Neural cell (in vitro differentiated cells): ENCODE results near the gene PNLIP. TPM values are rescaled to one million over a fixed set of nuclear protein-coding genes. Genes with fewer than 3 reads are reported as not detected.

Source experiments
- H2AFZ ChIP-seq: fragments of 200-600, 300-800 bp; sonication (generic), shearing (Covaris generic); 2 replicates; pipeline ENCODE4 v1.6.0; 2014; ENCODE audit warnings: low read depth, mild to moderate bottlenecking, antibody characterized with exemption, low read length, moderate library complexity
- H3F3A ChIP-seq: fragments of 200-600 bp; shearing (Covaris generic); 2 replicates; pipeline ENCODE4 v1.6.1; 2016; ENCODE audit warnings: mild to moderate bottlenecking, moderate library complexity, mixed read lengths, antibody characterized with exemption, low read length; ENCODE audit not compliant: insufficient read depth, poor library complexity, severe bottlenecking
- H3K27ac ChIP-seq: fragments of 200-600, 300-800 bp; sonication (generic), shearing (Covaris generic); 2 replicates; pipeline ENCODE4 v1.5.1; 2014; ENCODE audit warnings: mild to moderate bottlenecking, low read length, moderate library complexity
- H3K27me3 ChIP-seq: fragments of 300-800, 200-600 bp; sonication (generic), shearing (Covaris generic); 2 replicates; pipeline ENCODE4 v1.6.0; 2014; ENCODE audit warnings: mild to moderate bottlenecking, low read depth, low read length, moderate library complexity; ENCODE audit not compliant: insufficient read depth
- H3K36me3 ChIP-seq: fragments of 300-800, 200-600 bp; sonication (generic), shearing (Covaris generic); 2 replicates; pipeline ENCODE4 v1.5.1; 2014; ENCODE audit warnings: mild to moderate bottlenecking, antibody characterized with exemption, low read length, moderate library complexity; ENCODE audit not compliant: insufficient read depth
- H3K4me2 ChIP-seq: fragments of 300-800, 200-600 bp; sonication (generic), shearing (Covaris generic); 2 replicates; pipeline ENCODE4 v1.6.0; 2014; ENCODE audit warnings: mild to moderate bottlenecking, low read length
- H3K4me3 ChIP-seq: fragments of 300-800, 200-600 bp; sonication (generic), shearing (Covaris generic); 2 replicates; pipeline ENCODE4 v1.5.1; 2014; ENCODE audit warnings: mild to moderate bottlenecking, low read length, moderate library complexity
- H3K79me2 ChIP-seq: fragments of 200-600 bp; shearing (Covaris generic); replicated peaks from 2 replicates; pipeline ENCODE4 v1.6.0; 2014; ENCODE audit warnings: mild to moderate bottlenecking, low read length, moderate library complexity; ENCODE audit not compliant: insufficient read depth
- H3K9ac ChIP-seq: fragments of 300-800, 200-600 bp; sonication (generic), shearing (Covaris generic); 2 replicates; pipeline ENCODE4 v1.6.1; 2016; ENCODE audit warnings: mild to moderate bottlenecking, low read length, mixed read lengths
- H3K9me2 ChIP-seq: fragments of 200-600 bp; shearing (Covaris generic); 2 replicates; pipeline ENCODE4 v1.6.1; 2016; ENCODE audit warnings: mild to moderate bottlenecking, low read length, mixed read lengths; ENCODE audit not compliant: insufficient read depth
- H3K9me3 ChIP-seq: fragments of 200-600, 300-800 bp; sonication (generic), shearing (Covaris generic); 2 replicates; pipeline ENCODE4 v1.6.1; 2016; ENCODE audit warnings: mild to moderate bottlenecking, mixed run types, low read length, moderate library complexity, mixed read lengths
- H4K20me1 ChIP-seq: fragments of 200-600 bp; shearing (Covaris generic); 2 replicates; pipeline ENCODE4 v1.6.1; 2016; ENCODE audit warnings: mild to moderate bottlenecking, mixed run types; ENCODE audit not compliant: insufficient read depth
- EP300 ChIP-seq: fragments of 450-650 bp; conservative IDR thresholded peaks from 2 replicates; pipeline ENCODE4 v1.6.1; 2014; ENCODE audit warnings: antibody characterized with exemption, mild to moderate bottlenecking, moderate library complexity; ENCODE audit not compliant: poor library complexity, severe bottlenecking
- EZH2 ChIP-seq: fragments of 200-600, 300-800 bp; shearing (Covaris generic), sonication (generic); IDR thresholded peaks from 2 replicates; pipeline ENCODE4 v1.6.1; 2014; ENCODE audit warnings: antibody characterized with exemption, low read length, borderline replicate concordance, mild to moderate bottlenecking; ENCODE audit not compliant: insufficient read depth, poor library complexity, severe bottlenecking
- MXI1 ChIP-seq: fragments of 450-650 bp; conservative IDR thresholded peaks from 2 replicates; pipeline ENCODE4 v1.6.1; 2014; ENCODE audit warnings: antibody characterized with exemption, mild to moderate bottlenecking; ENCODE audit not compliant: poor library complexity, severe bottlenecking
- POLR2AphosphoS5 ChIP-seq: IDR thresholded peaks from 2 replicates; pipeline ENCODE4 v1.6.1; 2012
- RAD21 ChIP-seq: fragments of 450-650 bp; conservative IDR thresholded peaks from 2 replicates; pipeline ENCODE4 v1.6.1; 2014; ENCODE audit warnings: antibody characterized with exemption, mild to moderate bottlenecking, moderate library complexity
- SMC3 ChIP-seq: fragments of 450-650 bp; conservative IDR thresholded peaks from 2 replicates; pipeline ENCODE4 v1.6.1; 2014; ENCODE audit warnings: antibody characterized with exemption, mild to moderate bottlenecking, moderate library complexity; ENCODE audit not compliant: poor library complexity
- TAF1 ChIP-seq: IDR thresholded peaks from 2 replicates; pipeline ENCODE4 v1.6.1; 2012; ENCODE audit warnings: low read depth
- polyA plus RNA-seq: library from polyadenylated mRNA; depleted of rRNA; stranded (reverse); fragments of >200 nt; gene quantifications from 2 replicates; pipeline ENCODE4 v1.2.3, GENCODE V29; 2014
- TF ChIP-seq, protein P1 (sequence below): IDR thresholded peaks from 2 replicates; pipeline ENCODE4 v1.6.1; 2012; ENCODE audit warnings: borderline replicate concordance
- TF ChIP-seq, protein P2 (sequence below): fragments of 450-650 bp; IDR thresholded peaks from 2 replicates; pipeline ENCODE4 v1.5.1; 2014; ENCODE audit warnings: antibody characterized with exemption, mild to moderate bottlenecking, moderate library complexity; ENCODE audit not compliant: poor library complexity, severe bottlenecking

Gene PNLIP
- polyA plus RNA-seq, 1 donor from 2014 or later, result not detected

DNA sequence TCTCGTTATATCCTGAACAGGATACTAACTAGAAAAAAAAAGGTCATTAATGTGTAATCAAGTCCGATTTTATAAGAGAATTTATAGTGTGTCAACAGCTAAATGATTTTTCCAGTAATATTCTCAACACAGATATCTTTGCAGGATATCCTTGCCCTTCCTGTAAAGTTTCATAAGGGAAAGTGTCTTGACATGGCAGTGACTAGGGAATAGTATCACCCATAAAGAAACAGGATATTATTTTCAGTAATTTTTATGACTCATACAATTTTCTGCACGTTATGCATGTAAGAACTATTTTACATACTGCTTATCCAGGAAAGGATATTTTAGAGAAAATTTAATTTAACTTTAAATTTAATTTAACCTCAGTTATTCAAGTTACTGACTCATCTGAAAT lies 19.5 kb upstream of the PNLIP start:
- H3F3A ChIP-seq, result no peaks in the 10 kb centered on the region
- H3K9me3 ChIP-seq, result no peaks in the 10 kb centered on the region
- no peaks in the 10 kb centered on the region for H3K27me3 ChIP-seq
- H2AFZ ChIP-seq, result no peak overlapping the region
- H3K9me2 ChIP-seq, result no peaks in the 10 kb centered on the region
- no peak overlapping the region for H3K9ac ChIP-seq
- H3K4me2 ChIP-seq, result no peak overlapping the region
- H3K79me2 ChIP-seq, result no peaks in the 10 kb centered on the region
- no peak overlapping the region for H3K4me3 ChIP-seq
- H4K20me1 ChIP-seq, result no peaks in the 10 kb centered on the region
- TF ChIP-seq, protein P1, sequence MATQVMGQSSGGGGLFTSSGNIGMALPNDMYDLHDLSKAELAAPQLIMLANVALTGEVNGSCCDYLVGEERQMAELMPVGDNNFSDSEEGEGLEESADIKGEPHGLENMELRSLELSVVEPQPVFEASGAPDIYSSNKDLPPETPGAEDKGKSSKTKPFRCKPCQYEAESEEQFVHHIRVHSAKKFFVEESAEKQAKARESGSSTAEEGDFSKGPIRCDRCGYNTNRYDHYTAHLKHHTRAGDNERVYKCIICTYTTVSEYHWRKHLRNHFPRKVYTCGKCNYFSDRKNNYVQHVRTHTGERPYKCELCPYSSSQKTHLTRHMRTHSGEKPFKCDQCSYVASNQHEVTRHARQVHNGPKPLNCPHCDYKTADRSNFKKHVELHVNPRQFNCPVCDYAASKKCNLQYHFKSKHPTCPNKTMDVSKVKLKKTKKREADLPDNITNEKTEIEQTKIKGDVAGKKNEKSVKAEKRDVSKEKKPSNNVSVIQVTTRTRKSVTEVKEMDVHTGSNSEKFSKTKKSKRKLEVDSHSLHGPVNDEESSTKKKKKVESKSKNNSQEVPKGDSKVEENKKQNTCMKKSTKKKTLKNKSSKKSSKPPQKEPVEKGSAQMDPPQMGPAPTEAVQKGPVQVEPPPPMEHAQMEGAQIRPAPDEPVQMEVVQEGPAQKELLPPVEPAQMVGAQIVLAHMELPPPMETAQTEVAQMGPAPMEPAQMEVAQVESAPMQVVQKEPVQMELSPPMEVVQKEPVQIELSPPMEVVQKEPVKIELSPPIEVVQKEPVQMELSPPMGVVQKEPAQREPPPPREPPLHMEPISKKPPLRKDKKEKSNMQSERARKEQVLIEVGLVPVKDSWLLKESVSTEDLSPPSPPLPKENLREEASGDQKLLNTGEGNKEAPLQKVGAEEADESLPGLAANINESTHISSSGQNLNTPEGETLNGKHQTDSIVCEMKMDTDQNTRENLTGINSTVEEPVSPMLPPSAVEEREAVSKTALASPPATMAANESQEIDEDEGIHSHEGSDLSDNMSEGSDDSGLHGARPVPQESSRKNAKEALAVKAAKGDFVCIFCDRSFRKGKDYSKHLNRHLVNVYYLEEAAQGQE, result no peak
- TF ChIP-seq MXI1, result no peak
- TF ChIP-seq RAD21, result no peak
- no peak for TF ChIP-seq EP300
- TF ChIP-seq, protein P2, sequence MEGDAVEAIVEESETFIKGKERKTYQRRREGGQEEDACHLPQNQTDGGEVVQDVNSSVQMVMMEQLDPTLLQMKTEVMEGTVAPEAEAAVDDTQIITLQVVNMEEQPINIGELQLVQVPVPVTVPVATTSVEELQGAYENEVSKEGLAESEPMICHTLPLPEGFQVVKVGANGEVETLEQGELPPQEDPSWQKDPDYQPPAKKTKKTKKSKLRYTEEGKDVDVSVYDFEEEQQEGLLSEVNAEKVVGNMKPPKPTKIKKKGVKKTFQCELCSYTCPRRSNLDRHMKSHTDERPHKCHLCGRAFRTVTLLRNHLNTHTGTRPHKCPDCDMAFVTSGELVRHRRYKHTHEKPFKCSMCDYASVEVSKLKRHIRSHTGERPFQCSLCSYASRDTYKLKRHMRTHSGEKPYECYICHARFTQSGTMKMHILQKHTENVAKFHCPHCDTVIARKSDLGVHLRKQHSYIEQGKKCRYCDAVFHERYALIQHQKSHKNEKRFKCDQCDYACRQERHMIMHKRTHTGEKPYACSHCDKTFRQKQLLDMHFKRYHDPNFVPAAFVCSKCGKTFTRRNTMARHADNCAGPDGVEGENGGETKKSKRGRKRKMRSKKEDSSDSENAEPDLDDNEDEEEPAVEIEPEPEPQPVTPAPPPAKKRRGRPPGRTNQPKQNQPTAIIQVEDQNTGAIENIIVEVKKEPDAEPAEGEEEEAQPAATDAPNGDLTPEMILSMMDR, result no peak
- TF ChIP-seq EZH2, result no peak
- no peak for TF ChIP-seq TAF1
- TF ChIP-seq SMC3, result no peak
- TF ChIP-seq POLR2AphosphoS5, result no peak
- H3K36me3 ChIP-seq, result no peaks in the 10 kb centered on the region
- H3K27ac ChIP-seq, result no peak overlapping the region

DNA sequence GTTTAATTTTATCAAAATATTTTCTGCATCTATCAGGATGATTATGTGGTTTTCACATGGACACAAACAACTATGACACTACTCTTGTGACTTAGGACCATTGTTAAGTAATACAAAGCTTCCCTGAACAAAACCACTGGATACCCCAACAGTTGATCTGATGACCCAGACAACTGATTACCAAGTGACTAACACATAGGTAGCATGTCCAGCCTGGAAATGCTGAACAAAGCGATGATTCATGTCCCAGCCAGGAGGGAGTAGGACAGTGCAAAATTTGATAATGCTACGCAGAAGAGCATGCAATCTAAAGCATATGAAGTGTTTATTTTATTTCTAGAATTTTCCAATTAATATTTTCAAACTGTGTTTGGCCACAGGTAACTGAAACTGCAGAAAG lies 8.9 kb upstream of the PNLIP start:
- no peak overlapping the region for H3K4me3 ChIP-seq
- TF ChIP-seq, protein P1, result no peak
- TF ChIP-seq, protein P2, result no peak
- TF ChIP-seq EZH2 (no peak), MXI1 (no peak)
- H2AFZ ChIP-seq, result no peak overlapping the region
- no peak overlapping the region for H3K9ac ChIP-seq
- H3F3A ChIP-seq, result no peaks in the 10 kb centered on the region
- H3K9me2 ChIP-seq, result no peaks in the 10 kb centered on the region
- H3K27me3 ChIP-seq, result no peaks in the 10 kb centered on the region
- H3K4me2 ChIP-seq, result no peak overlapping the region
- no peaks in the 10 kb centered on the region for H3K79me2 ChIP-seq
- H3K27ac ChIP-seq, result no peak overlapping the region
- H4K20me1 ChIP-seq, result no peaks in the 10 kb centered on the region
- H3K9me3 ChIP-seq, result no peaks in the 10 kb centered on the region
- H3K36me3 ChIP-seq, result no peaks in the 10 kb centered on the region
